ENCODE measurements around the gene SYNDIG1. TPM values are rescaled to one million over a fixed set of nuclear protein-coding genes. Genes with fewer than 3 reads are reported as not detected.
"Not testable (repeated sequence)": the region's sequence is repeated elsewhere in the genome, so short reads cannot be mapped to it uniquely, and the experiment has no call there.

The SYNDIG1 gene
- total RNA-seq, 2 donors from 2014 or later: 0.78 TPM; not detected in 1

GRCh38 chr20:24622856-24623255 is 153.4 kb downstream of the SYNDIG1 start:
- ATAC-seq: no peak
- TF ChIP-seq CTCF (IDR thresholded peaks at IDR 0.05): no peak
- H3K36me3 ChIP-seq (replicated peaks in 1 of 2; ENCODE audit: insufficient read depth in 1 of 2, low read depth in 2 of 2): no peaks in the 10 kb centered on the region
- 69 to 78% methylated on average over 3 of the region's 3 CpGs for WGBS, 2 donors
- intact Hi-C loops (cut with DNase I): no loop called here
- H3K9me3 ChIP-seq: no peaks in the 10 kb centered on the region
- H3K4me1 ChIP-seq: no peaks in the 10 kb centered on the region
- H3K27ac ChIP-seq: no peak overlapping the region
- DNase-seq: no peak
- H3K27me3 ChIP-seq: no peaks in the 10 kb centered on the region
- no peak overlapping the region for H3K4me3 ChIP-seq

- ATAC-seq; H3K36me3 ChIP-seq (replicated peaks in 1 of 2; ENCODE audit: insufficient read depth in 1 of 2, low read depth in 2 of 2); H3K4me3 ChIP-seq; H3K4me1 ChIP-seq; H3K9me3 ChIP-seq; H3K27me3 ChIP-seq; DNase-seq; H3K27ac ChIP-seq; intact Hi-C loops (cut with DNase I): not testable (repeated sequence)
- 91 to 100% methylated on average over 6 to 17 of the region's 29 CpGs for WGBS, 2 donors
Observed at GRCh38 chr20:24626141-24626540, 156.7 kb downstream of the SYNDIG1 start.

GRCh38 chr20:24627291-24627690 is 157.9 kb downstream of the SYNDIG1 start:
- no peaks in the 10 kb centered on the region for H3K36me3 ChIP-seq (replicated peaks in 1 of 2; ENCODE audit: insufficient read depth in 1 of 2, low read depth in 2 of 2)
- H3K4me1 ChIP-seq: no peaks in the 10 kb centered on the region
- DNase-seq: no peak
- WGBS, 2 donors: 84 to 85% methylated on average over 6 of the region's 6 CpGs
- TF ChIP-seq CTCF (IDR thresholded peaks at IDR 0.05): no peak
- no peak for TF ChIP-seq POLR2A (IDR thresholded peaks at IDR 0.05)
- H3K9me3 ChIP-seq: no peaks in the 10 kb centered on the region
- H3K4me3 ChIP-seq: no peak overlapping the region
- no peak overlapping the region for H3K27ac ChIP-seq
- ATAC-seq: no peak
- intact Hi-C loops (cut with DNase I): no loop called here
- H3K27me3 ChIP-seq: no peaks in the 10 kb centered on the region

DNA sequence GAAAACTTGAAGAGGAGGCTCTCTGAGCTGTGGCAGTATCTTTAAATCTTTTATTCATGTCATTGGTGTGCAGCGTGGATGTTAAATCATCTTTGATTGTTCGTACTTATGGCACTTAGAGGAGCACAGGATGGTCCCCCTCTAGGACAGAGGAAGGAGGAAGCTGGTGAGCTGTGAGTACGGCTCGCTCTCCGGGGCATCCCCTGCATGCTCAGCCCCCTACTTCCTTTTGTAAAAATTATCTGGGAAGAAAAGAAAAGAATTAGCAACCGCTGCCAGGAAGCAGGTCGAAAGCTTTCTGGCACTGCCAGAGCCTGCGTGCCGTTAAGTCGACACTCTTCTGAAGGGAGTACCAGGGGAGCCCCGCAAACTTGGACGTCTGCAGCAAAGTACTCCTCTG is 158.5 kb downstream of the SYNDIG1 start:
- ATAC-seq: no peak
- WGBS, 2 donors: 67 to 71% methylated on average over 12 of the region's 12 CpGs
- no peak overlapping the region for H3K27ac ChIP-seq
- H3K27me3 ChIP-seq: no peaks in the 10 kb centered on the region
- H3K4me3 ChIP-seq: no peak overlapping the region
- H3K4me1 ChIP-seq: no peaks in the 10 kb centered on the region
- no peaks in the 10 kb centered on the region for H3K9me3 ChIP-seq
- TF ChIP-seq POLR2A (IDR thresholded peaks at IDR 0.05) (no peak), CTCF (IDR thresholded peaks at IDR 0.05) (no peak)
- DNase-seq: no peak
- intact Hi-C loops (cut with DNase I): no loop called here
- no peaks in the 10 kb centered on the region for H3K36me3 ChIP-seq (replicated peaks in 1 of 2; ENCODE audit: insufficient read depth in 1 of 2, low read depth in 2 of 2)

- WGBS, 2 donors: 73 to 92% methylated on average over 6 of the region's 6 CpGs
- no peaks in the 10 kb centered on the region for H3K36me3 ChIP-seq (replicated peaks in 1 of 2; ENCODE audit: insufficient read depth in 1 of 2, low read depth in 2 of 2)
- no peak for DNase-seq
- TF ChIP-seq POLR2A (IDR thresholded peaks at IDR 0.05): no peak
- TF ChIP-seq CTCF (IDR thresholded peaks at IDR 0.05): no peak
- ATAC-seq: no peak
- no peak overlapping the region for H3K27ac ChIP-seq
- intact Hi-C loops (cut with DNase I): no loop called here
- H3K27me3 ChIP-seq: no peaks in the 10 kb centered on the region
- no peak overlapping the region for H3K4me3 ChIP-seq
- H3K9me3 ChIP-seq: no peaks in the 10 kb centered on the region
- no peaks in the 10 kb centered on the region for H3K4me1 ChIP-seq
Observed at GRCh38 chr20:24628985-24629384, 159.6 kb downstream of the SYNDIG1 start.

Data from body of pancreas (tissue), 4 donors.